Measurements from ENCODE around the gene GDPGP1.

DNA sequence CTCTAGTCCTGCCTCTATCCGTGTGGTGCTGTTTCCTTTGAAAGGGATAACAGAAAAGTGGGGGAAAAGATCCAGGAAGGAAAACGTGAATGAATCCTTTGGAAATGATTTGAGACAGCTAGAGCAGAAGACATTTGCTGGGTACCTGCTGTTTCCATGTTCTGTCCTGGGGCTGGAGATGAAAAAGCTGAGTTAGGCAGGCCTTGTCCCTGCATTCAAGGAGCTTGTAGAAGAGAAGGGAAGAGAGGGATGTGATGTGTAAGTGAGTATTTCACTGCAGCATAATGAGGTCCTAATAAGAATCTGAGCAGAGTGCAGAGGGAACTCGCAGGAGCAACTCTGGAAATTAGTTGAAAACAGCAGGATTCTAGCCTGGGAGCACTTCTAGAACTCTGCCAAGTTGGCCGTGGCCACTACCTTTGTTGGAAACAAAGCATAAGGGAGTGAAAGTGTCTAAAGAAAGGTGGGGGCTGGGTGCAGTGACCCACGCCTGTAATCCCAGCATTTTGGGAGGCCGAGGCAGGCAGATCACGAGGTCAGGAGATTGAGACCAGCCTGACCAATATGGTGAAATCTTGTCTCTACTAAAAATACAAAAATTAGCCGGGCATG, 46.6 kb upstream of the GDPGP1 start:
- TF ChIP-seq POLR2AphosphoS5 (IDR thresholded peaks at IDR 0.05; ENCODE audit: borderline replicate concordance, low read depth, low read length), result no peak
- TF ChIP-seq EZH2 (IDR thresholded peaks at IDR 0.05), result no peak
- no peak for TF ChIP-seq FOXP2 (optimal IDR thresholded peaks at IDR 0.05; ENCODE audit: control extremely low read depth, extremely low read length, insufficient read depth)
